ENCODE results near the gene KRTAP10-3.
A peak's percentile ranks its signal among the peaks of the same experiment; 100 is the strongest.

The KRTAP10-3 gene

GRCh38 chr21:44524414-44525371 lies 33.9 kb downstream of the KRTAP10-3 start:
- ATAC-seq (replicated peaks), result no peak

GRCh38 chr21:44523567-44524413 lies 34.8 kb downstream of the KRTAP10-3 start:
- no peaks in the 10 kb centered on the region for H3K36me3 Mint-ChIP-seq (ENCODE audit: insufficient read depth)
- peaks cover 0 to 13% of the 10 kb centered on the region in 2 donors for H3K27me3 Mint-ChIP-seq
- no peak overlapping the region for H3K4me3 Mint-ChIP-seq
- no peak for DNase-seq
- no peak overlapping the region for H3K27ac Mint-ChIP-seq
- no peaks in the 10 kb centered on the region for H3K4me1 Mint-ChIP-seq (ENCODE audit: low read depth in 2 of 2)
- no peaks in the 10 kb centered on the region for H3K9me3 Mint-ChIP-seq
- ATAC-seq (replicated peaks), result no peak

More at GRCh38 chr21:44524414-44525371, 33.9 kb downstream of the KRTAP10-3 start:
- DNase-seq, result no peak
- Mint-ChIP-seq H3K9me3 (no peaks in the 10 kb centered on the region), H3K4me3 (no peak overlapping the region), H3K36me3 (ENCODE audit: insufficient read depth) (no peaks in the 10 kb centered on the region), H3K27ac (no peak overlapping the region), H3K27me3 (peaks cover 0 to 15% of the 10 kb centered on the region in 2 donors), H3K4me1 (ENCODE audit: low read depth in 2 of 2) (no peaks in the 10 kb centered on the region)

- no peaks in the 10 kb centered on the region for H3K36me3 Mint-ChIP-seq (ENCODE audit: insufficient read depth)
- H3K27ac Mint-ChIP-seq, result no peak overlapping the region
- DNase-seq (no peak), ATAC-seq (replicated peaks) (no peak)
- H3K9me3 Mint-ChIP-seq, result no peaks in the 10 kb centered on the region
- H3K4me1 Mint-ChIP-seq (ENCODE audit: low read depth in 2 of 2), result no peaks in the 10 kb centered on the region
- H3K4me3 Mint-ChIP-seq, result no peak overlapping the region
- peaks cover 0 to 12% of the 10 kb centered on the region in 2 donors for H3K27me3 Mint-ChIP-seq
Measured at GRCh38 chr21:44522753-44523204, 35.8 kb downstream of the KRTAP10-3 start.

GRCh38 chr21:44521928-44522752 lies 36.5 kb downstream of the KRTAP10-3 start:
- H3K9me3 Mint-ChIP-seq, result no peaks in the 10 kb centered on the region
- H3K36me3 Mint-ChIP-seq (ENCODE audit: insufficient read depth), result no peaks in the 10 kb centered on the region
- H3K4me1 Mint-ChIP-seq (ENCODE audit: low read depth in 2 of 2), result no peaks in the 10 kb centered on the region
- no peak for ATAC-seq (replicated peaks)
- no peak overlapping the region for H3K27ac Mint-ChIP-seq
- peaks cover 0 to 12% of the 10 kb centered on the region in 2 donors for H3K27me3 Mint-ChIP-seq
- H3K4me3 Mint-ChIP-seq, result no peak overlapping the region
- no peak for DNase-seq

GRCh38 chr21:44521301-44521927 lies 37.2 kb downstream of the KRTAP10-3 start:
- ATAC-seq (replicated peaks), result no peak
- Mint-ChIP-seq H3K36me3 (ENCODE audit: insufficient read depth) (no peaks in the 10 kb centered on the region), H3K4me1 (ENCODE audit: low read depth in 2 of 2) (peaks cover 0 to 3% of the 10 kb centered on the region in 2 donors)

GRCh38 chr21:44520326-44521300 lies 38.0 kb downstream of the KRTAP10-3 start:
- Mint-ChIP-seq H3K4me1 (ENCODE audit: low read depth in 2 of 2) (peaks cover 0 to 3% of the 10 kb centered on the region in 2 donors), H3K27ac (no peak overlapping the region), H3K36me3 (ENCODE audit: insufficient read depth) (no peaks in the 10 kb centered on the region), H3K9me3 (no peaks in the 10 kb centered on the region), H3K4me3 (no peak overlapping the region), H3K27me3 (peaks cover 0 to 12% of the 10 kb centered on the region in 2 donors)
- DNase-seq, result no peak
- no peak for ATAC-seq (replicated peaks)

More at GRCh38 chr21:44521301-44521927, 37.2 kb downstream of the KRTAP10-3 start:
- H3K27me3 Mint-ChIP-seq, result peaks cover 0 to 12% of the 10 kb centered on the region in 2 donors
- H3K27ac Mint-ChIP-seq, result no peak overlapping the region
- H3K9me3 Mint-ChIP-seq, result no peaks in the 10 kb centered on the region
- DNase-seq, result no peak
- H3K4me3 Mint-ChIP-seq, result no peak overlapping the region

GRCh38 chr21:44519346-44520325 lies 39.0 kb downstream of the KRTAP10-3 start:
- ATAC-seq (replicated peaks) (no peak), DNase-seq (no peak)
- Mint-ChIP-seq H3K36me3 (ENCODE audit: insufficient read depth) (no peaks in the 10 kb centered on the region), H3K27me3 (peaks cover 0 to 12% of the 10 kb centered on the region in 2 donors), H3K4me1 (ENCODE audit: low read depth in 2 of 2) (peaks cover 0 to 3% of the 10 kb centered on the region in 2 donors), H3K4me3 (no peak overlapping the region), H3K9me3 (no peaks in the 10 kb centered on the region), H3K27ac (no peak overlapping the region)

- no peak for DNase-seq
- no peak for ATAC-seq (replicated peaks)
- H3K36me3 Mint-ChIP-seq (ENCODE audit: insufficient read depth), result no peaks in the 10 kb centered on the region
- H3K27ac Mint-ChIP-seq, result no peak overlapping the region
- H3K4me1 Mint-ChIP-seq (ENCODE audit: low read depth in 2 of 2), result peaks cover 0 to 3% of the 10 kb centered on the region in 2 donors
- no peaks in the 10 kb centered on the region for H3K9me3 Mint-ChIP-seq
- peaks cover 0 to 12% of the 10 kb centered on the region in 2 donors for H3K27me3 Mint-ChIP-seq
- H3K4me3 Mint-ChIP-seq, result no peak overlapping the region
Measured at GRCh38 chr21:44518686-44519085, 39.9 kb downstream of the KRTAP10-3 start.

GRCh38 chr21:44517175-44517899 lies 41.3 kb downstream of the KRTAP10-3 start:
- Mint-ChIP-seq H3K4me1 (ENCODE audit: low read depth in 2 of 2) (peaks cover 0 to 3% of the 10 kb centered on the region in 2 donors), H3K36me3 (ENCODE audit: insufficient read depth) (no peaks in the 10 kb centered on the region), H3K27ac (peak overlapping the region in 1 of 2 donors; percentile 47), H3K27me3 (peaks cover 0 to 12% of the 10 kb centered on the region in 2 donors), H3K9me3 (no peaks in the 10 kb centered on the region), H3K4me3 (no peak overlapping the region)
- DNase-seq, result no peak
- ATAC-seq (replicated peaks), result no peak

- no peaks in the 10 kb centered on the region for H3K9me3 Mint-ChIP-seq
- DNase-seq (no peak), ATAC-seq (replicated peaks) (no peak)
- peaks cover 0 to 3% of the 10 kb centered on the region in 2 donors for H3K4me1 Mint-ChIP-seq (ENCODE audit: low read depth in 2 of 2)
- H3K27ac Mint-ChIP-seq, result no peak overlapping the region
- no peak overlapping the region for H3K4me3 Mint-ChIP-seq
- peaks cover 0 to 12% of the 10 kb centered on the region in 2 donors for H3K27me3 Mint-ChIP-seq
- H3K36me3 Mint-ChIP-seq (ENCODE audit: insufficient read depth), result no peaks in the 10 kb centered on the region
Measured at GRCh38 chr21:44516828-44517174, 41.8 kb downstream of the KRTAP10-3 start.
